Stimulated activated CD4-positive, alpha-beta T cell treated with anti-CD3 and anti-CD28 coated beads, Interleukin-1b, Interleukin-23, amount 100 ng/mL, for 48 hours (primary cell): ENCODE measurements around the gene TOGARAM2.

ENCODE experiments used
- DNase-seq: peaks from one replicate; pipeline ENCODE4 v3.0.0-alpha.2; 2020

Gene TOGARAM2

GRCh38 chr2:29000481-29000880 lies 19.4 kb downstream of the TOGARAM2 start:
- no peak for DNase-seq

- no peak for DNase-seq
These were observed 19.9 kb downstream of the TOGARAM2 start for GRCh38 chr2:29000956-29001355.

GRCh38 chr2:29001806-29002205 lies 20.7 kb downstream of the TOGARAM2 start:
- no peak for DNase-seq

- no peak for DNase-seq
These were observed 23.7 kb downstream of the TOGARAM2 start for GRCh38 chr2:29004755-29005154.

GRCh38 chr2:29005331-29005730 lies 24.2 kb downstream of the TOGARAM2 start:
- no peak for DNase-seq

GRCh38 chr2:29006092-29006979 lies 25.2 kb downstream of the TOGARAM2 start:
- no peak for DNase-seq

- no peak for DNase-seq
These were observed 25.8 kb downstream of the TOGARAM2 start for GRCh38 chr2:29006980-29007301.

- no peak for DNase-seq
These were observed 28.2 kb downstream of the TOGARAM2 start for GRCh38 chr2:29009270-29009669.

- no peak for DNase-seq
These were observed 28.9 kb downstream of the TOGARAM2 start for GRCh38 chr2:29009711-29010677.

GRCh38 chr2:29010946-29011345 lies 29.8 kb downstream of the TOGARAM2 start:
- DNase-seq: peak; percentile 46

- peak; percentile 68 for DNase-seq
These were observed 30.4 kb downstream of the TOGARAM2 start for GRCh38 chr2:29011418-29012060.

GRCh38 chr2:29012211-29012681 lies 31.1 kb downstream of the TOGARAM2 start:
- DNase-seq: no peak

- DNase-seq: no peak
These were observed 32.1 kb downstream of the TOGARAM2 start for GRCh38 chr2:29013057-29013780.

- peak; percentile 33 for DNase-seq
These were observed 33.2 kb downstream of the TOGARAM2 start for GRCh38 chr2:29014331-29014730.

GRCh38 chr2:29014811-29015421 lies 33.8 kb downstream of the TOGARAM2 start:
- DNase-seq: peak; percentile 80

- no peak for DNase-seq
These were observed 34.8 kb downstream of the TOGARAM2 start for GRCh38 chr2:29015701-29016470.

- DNase-seq: no peak
These were observed 35.4 kb downstream of the TOGARAM2 start for GRCh38 chr2:29016504-29016903.

- DNase-seq: no peak
These were observed 36.8 kb downstream of the TOGARAM2 start for GRCh38 chr2:29017716-29018435.

- no peak for DNase-seq
These were observed 40.8 kb downstream of the TOGARAM2 start for GRCh38 chr2:29021886-29022285.

- DNase-seq: no peak
These were observed 41.6 kb downstream of the TOGARAM2 start for GRCh38 chr2:29022679-29023078.
